ENCODE results near the gene TMOD1. TPM values are rescaled to one million over a fixed set of nuclear protein-coding genes. Genes with fewer than 3 reads are reported as not detected.
A peak's percentile ranks its signal among the peaks of the same experiment; 100 is the strongest.

Gene TMOD1
- total and polyA plus RNA-seq, 9 of the 15 experiments (the other 6 are each of a cell fraction or from before 2014, with no cell fraction given) = 7.1 to 41.2 (median 14.2) TPM

DNA sequence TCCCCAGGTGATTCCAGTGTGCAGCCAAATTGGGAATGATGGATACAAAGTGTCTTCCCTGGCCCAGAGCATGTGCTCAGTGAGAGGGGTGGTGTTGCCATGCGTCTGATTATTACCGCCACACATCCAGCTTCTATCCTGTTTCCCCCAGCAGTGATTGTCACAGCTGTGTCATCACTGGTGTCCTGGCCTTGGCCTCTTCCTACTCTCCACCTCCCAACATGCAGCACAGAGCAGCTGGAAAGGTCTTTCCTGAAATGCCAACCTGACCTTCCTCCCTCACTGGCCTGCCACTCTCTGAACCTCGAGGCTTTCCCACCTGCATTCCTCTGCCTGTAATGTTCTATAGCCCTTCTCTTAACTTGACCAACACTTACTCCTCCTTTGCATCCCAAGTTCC lies 60.0 kb downstream of the TMOD1 start (continued):
- TF ChIP-seq JUND (IDR thresholded peaks at IDR 0.05; ENCODE audit: borderline replicate concordance, low read depth, low read length) (no peak), JUND (tag; IDR thresholded peaks at IDR 0.05; ENCODE audit: borderline replicate concordance, low read depth, low read length) (no peak), ZNF124 (CRISPR knock-in tag; IDR thresholded peaks at IDR 0.05) (no peak), PURB (CRISPR knock-in tag; IDR thresholded peaks at IDR 0.05; ENCODE audit: low read depth) (no peak)
- TF ChIP-seq, protein P1, sequence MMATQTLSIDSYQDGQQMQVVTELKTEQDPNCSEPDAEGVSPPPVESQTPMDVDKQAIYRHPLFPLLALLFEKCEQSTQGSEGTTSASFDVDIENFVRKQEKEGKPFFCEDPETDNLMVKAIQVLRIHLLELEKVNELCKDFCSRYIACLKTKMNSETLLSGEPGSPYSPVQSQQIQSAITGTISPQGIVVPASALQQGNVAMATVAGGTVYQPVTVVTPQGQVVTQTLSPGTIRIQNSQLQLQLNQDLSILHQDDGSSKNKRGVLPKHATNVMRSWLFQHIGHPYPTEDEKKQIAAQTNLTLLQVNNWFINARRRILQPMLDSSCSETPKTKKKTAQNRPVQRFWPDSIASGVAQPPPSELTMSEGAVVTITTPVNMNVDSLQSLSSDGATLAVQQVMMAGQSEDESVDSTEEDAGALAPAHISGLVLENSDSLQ (IDR thresholded peaks at IDR 0.05) = no peak

DNA sequence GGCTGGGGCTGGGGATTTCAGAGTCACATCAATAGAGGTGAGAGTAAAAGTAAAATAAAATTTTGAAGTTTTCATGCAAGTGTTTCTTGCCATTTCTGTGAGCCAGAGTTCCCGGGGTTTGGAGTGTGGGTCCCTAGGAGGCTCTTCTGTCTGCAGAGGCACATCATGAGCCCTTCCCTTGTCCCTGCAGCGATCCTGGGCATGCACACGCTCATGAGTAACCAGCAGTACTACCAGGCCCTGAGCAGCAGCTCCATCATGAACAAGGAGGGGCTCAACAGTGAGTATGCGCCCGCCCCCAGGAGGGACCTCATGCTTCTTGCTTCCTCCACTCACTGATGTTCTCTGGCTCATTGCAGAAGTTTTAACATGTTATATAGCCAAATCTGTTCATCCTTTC lies 61.1 kb downstream of the TMOD1 start:
- H2AFZ ChIP-seq (ENCODE audit: low read depth, low read length) = no peak overlapping the region
- intact Hi-C loops (cut with micrococcal nuclease) (no loop called here), in situ Hi-C loops (cut with MboI) (no loop called here)
- H3K4me3 ChIP-seq = no peak overlapping the region
- ATAC-seq (no peak), DNase-seq (ENCODE audit: extremely low read depth in 1 of 4, low spot score in 3 of 4) (no peak), FAIRE-seq (no peak)
- ChIA-PET POLR2A (interaction anchor here (1.1 kb wide), 1 partner anchor 14 kb away, joined by 4 read pairs; no protein-coding TSS in a partner anchor), CTCF (ENCODE audit: low intra/inter-chr PET ratio) (no interaction called here)
- peaks cover under 1 to 8% of the 10 kb centered on the region in 2 experiments; a peak in 3 of 5 replicates for H3K4me1 ChIP-seq (replicated peaks in 1 of 2; ENCODE audit: control insufficient read depth in 2 of 2, insufficient read depth in 2 of 2, low read length in 2 of 2)
- H3K27me3 ChIP-seq (ENCODE audit: control insufficient read depth in 2 of 2, insufficient read depth in 2 of 2, low read length in 2 of 2) = no peaks in the 10 kb centered on the region
- H3K27ac ChIP-seq (ENCODE audit: extremely low read depth, low read depth, low read length) = no peak overlapping the region
- H3K79me2 ChIP-seq (ENCODE audit: control insufficient read depth, insufficient read depth, low read length) = no peaks in the 10 kb centered on the region
- peaks cover 42% of the 10 kb centered on the region for H3K36me3 ChIP-seq (ENCODE audit: control insufficient read depth, insufficient read depth, low read length)
- 93% methylated on average over 5 of the region's 5 CpGs for WGBS (ENCODE audit: insufficient coverage, low coverage, missing lambda C conversion rate)
- H3K9ac ChIP-seq (ENCODE audit: insufficient read depth in 1 of 2, low read depth in 2 of 2, low read length in 2 of 2) = peak overlapping the region in 1 of 2 experiments; percentile 39; a peak in 1 of 4 replicates
- no peaks in the 10 kb centered on the region for H3K9me1 ChIP-seq (ENCODE audit: control insufficient read depth, insufficient read depth, low read length)
- H3K4me2 ChIP-seq (ENCODE audit: insufficient read depth, low read length) = no peak overlapping the region
- H3K9me3 ChIP-seq (replicated peaks; ENCODE audit: control insufficient read depth, insufficient read depth, low read depth, low read length) = no peaks in the 10 kb centered on the region
- BruUV-seq (replicated peaks) = no TSS peak
- H4K20me1 ChIP-seq (replicated peaks; ENCODE audit: control insufficient read depth, insufficient read depth, low read length) = 0 out of 2 replicates have a peak, but pooled peaks cover 4% of the 10 kb centered on the region
- TF ChIP-seq MECOM (CRISPR knock-in tag; IDR thresholded peaks at IDR 0.05) (no peak), ZNF232 (CRISPR knock-in tag; IDR thresholded peaks at IDR 0.05) (no peak), SNRNP70 (optimal IDR thresholded peaks at IDR 0.05; ENCODE audit: low read depth, low read length) (no peak), TAF15 (IDR thresholded peaks at IDR 0.05; ENCODE audit: low read depth, low read length) (no peak), ETV5 (CRISPR knock-in tag; IDR thresholded peaks at IDR 0.05; ENCODE audit: low read depth) (no peak), POLR3G (IDR thresholded peaks at IDR 0.05; ENCODE audit: extremely low read depth, insufficient read length, insufficient replicate concordance) (no peak), ZNF124 (CRISPR knock-in tag; IDR thresholded peaks at IDR 0.05) (no peak)
- TF ChIP-seq, protein P2, sequence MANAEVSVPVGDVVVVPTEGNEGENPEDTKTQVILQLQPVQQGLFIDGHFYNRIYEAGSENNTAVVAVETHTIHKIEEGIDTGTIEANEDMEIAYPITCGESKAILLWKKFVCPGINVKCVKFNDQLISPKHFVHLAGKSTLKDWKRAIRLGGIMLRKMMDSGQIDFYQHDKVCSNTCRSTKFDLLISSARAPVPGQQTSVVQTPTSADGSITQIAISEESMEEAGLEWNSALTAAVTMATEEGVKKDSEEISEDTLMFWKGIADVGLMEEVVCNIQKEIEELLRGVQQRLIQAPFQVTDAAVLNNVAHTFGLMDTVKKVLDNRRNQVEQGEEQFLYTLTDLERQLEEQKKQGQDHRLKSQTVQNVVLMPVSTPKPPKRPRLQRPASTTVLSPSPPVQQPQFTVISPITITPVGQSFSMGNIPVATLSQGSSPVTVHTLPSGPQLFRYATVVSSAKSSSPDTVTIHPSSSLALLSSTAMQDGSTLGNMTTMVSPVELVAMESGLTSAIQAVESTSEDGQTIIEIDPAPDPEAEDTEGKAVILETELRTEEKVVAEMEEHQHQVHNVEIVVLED (CRISPR knock-in tag; IDR thresholded peaks at IDR 0.05) = no peak
- TF ChIP-seq, protein P3, sequence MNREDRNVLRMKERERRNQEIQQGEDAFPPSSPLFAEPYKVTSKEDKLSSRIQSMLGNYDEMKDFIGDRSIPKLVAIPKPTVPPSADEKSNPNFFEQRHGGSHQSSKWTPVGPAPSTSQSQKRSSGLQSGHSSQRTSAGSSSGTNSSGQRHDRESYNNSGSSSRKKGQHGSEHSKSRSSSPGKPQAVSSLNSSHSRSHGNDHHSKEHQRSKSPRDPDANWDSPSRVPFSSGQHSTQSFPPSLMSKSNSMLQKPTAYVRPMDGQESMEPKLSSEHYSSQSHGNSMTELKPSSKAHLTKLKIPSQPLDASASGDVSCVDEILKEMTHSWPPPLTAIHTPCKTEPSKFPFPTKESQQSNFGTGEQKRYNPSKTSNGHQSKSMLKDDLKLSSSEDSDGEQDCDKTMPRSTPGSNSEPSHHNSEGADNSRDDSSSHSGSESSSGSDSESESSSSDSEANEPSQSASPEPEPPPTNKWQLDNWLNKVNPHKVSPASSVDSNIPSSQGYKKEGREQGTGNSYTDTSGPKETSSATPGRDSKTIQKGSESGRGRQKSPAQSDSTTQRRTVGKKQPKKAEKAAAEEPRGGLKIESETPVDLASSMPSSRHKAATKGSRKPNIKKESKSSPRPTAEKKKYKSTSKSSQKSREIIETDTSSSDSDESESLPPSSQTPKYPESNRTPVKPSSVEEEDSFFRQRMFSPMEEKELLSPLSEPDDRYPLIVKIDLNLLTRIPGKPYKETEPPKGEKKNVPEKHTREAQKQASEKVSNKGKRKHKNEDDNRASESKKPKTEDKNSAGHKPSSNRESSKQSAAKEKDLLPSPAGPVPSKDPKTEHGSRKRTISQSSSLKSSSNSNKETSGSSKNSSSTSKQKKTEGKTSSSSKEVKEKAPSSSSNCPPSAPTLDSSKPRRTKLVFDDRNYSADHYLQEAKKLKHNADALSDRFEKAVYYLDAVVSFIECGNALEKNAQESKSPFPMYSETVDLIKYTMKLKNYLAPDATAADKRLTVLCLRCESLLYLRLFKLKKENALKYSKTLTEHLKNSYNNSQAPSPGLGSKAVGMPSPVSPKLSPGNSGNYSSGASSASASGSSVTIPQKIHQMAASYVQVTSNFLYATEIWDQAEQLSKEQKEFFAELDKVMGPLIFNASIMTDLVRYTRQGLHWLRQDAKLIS (CRISPR knock-in tag; IDR thresholded peaks at IDR 0.05) = no peak
- TF ChIP-seq, protein P4, sequence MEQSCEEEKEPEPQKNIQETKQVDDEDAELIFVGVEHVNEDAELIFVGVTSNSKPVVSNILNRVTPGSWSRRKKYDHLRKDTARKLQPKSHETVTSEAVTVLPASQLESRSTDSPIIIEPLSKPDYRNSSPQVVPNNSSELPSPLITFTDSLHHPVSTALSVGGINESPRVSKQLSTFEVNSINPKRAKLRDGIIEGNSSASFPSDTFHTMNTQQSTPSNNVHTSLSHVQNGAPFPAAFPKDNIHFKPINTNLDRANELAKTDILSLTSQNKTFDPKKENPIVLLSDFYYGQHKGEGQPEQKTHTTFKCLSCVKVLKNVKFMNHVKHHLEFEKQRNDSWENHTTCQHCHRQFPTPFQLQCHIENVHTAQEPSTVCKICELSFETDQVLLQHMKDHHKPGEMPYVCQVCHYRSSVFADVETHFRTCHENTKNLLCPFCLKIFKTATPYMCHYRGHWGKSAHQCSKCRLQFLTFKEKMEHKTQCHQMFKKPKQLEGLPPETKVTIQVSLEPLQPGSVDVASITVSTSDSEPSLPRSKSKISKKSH (CRISPR knock-in tag; IDR thresholded peaks at IDR 0.05) = no peak

All from K562 (cell line).